Stimulated activated CD8-positive, alpha-beta memory T cell treated with anti-CD3 and anti-CD28 coated beads, Interleukin-2, amount 100 ng/mL, for 48 hours (primary cell): ENCODE measurements around the gene PAGR1.
"Not testable (repeated sequence)": the region's sequence is repeated elsewhere in the genome, so short reads cannot be mapped to it uniquely, and the experiment has no call there.

Experiments
- DNase-seq, 2 donors: peaks; one replicate each; pipeline ENCODE4 v3.0.0-alpha.2; 2020; ENCODE audit warnings: low read depth in 2 of 2

The PAGR1 gene

GRCh38 chr16:29812754-29813643 is 3.0 kb upstream of the PAGR1 start:
- no peak for DNase-seq

- DNase-seq: no peak
Observed at GRCh38 chr16:29813644-29814562, 2.0 kb upstream of the PAGR1 start.

DNA sequence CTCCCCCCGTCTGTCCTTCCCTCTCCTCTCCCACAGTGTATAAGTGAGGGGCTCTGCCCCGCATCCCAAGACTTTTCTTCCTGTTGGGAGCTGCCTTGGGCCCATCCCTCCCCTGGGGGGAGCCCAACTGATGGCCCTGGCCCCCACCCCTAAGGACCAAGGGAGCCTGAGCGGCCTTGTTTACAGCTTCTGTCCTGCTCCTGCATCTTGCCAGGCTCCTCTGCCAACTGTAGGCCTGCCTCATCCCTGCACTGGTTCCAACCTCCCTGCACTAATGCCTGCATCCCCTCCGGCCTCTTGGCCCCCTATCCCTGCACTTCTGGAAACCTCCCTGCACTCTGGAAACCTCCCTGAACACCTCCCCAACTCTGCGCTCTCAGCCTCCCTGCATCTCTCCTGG is 1.4 kb upstream of the PAGR1 start:
- no peak for DNase-seq

GRCh38 chr16:29815032-29815721 is 775 bp upstream of the PAGR1 start:
- DNase-seq: no peak

GRCh38 chr16:29816694-29817441 is 916 bp downstream of the PAGR1 start:
- peak in 1 of 2 donors; percentile 60 for DNase-seq

GRCh38 chr16:29818082-29818481 is 2.1 kb downstream of the PAGR1 start:
- DNase-seq: no peak

DNA sequence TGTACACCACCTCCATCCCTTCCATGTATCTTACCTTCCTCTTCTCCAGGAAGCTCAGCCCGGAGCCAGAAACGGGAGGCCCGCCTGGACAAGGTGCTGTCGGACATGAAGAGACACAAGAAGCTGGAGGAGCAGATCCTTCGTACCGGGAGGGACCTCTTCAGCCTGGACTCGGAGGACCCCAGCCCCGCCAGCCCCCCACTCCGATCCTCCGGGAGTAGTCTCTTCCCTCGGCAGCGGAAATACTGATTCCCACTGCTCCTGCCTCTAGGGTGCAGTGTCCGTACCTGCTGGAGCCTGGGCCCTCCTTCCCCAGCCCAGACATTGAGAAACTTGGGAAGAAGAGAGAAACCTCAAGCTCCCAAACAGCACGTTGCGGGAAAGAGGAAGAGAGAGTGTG is 3.6 kb downstream of the PAGR1 start:
- DNase-seq: no peak

DNA sequence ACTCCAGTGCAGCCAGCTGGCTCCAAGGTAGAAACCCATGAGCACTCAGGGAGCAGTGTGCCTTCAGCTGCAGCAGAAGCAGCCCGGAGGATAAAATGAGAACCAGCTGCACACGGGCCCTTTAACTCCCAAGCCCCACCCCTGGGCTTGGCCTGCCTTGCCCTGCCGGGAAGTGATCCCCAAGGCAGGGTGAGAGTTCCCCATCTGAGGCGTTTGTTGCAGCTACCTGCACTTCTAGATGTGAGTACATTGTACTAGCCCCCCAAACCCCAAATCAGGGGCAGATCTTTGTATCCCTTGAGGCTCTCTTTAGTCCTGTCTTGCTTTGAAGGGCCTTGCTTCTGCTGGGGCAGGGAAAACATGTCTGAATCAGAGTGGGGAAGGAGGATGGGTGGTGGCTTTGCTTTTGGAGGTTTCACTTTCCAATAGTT is 4.3 kb downstream of the PAGR1 start, which contains the start of gene MVP:
Gene MVP, plus strand, starts transcription at position 192 of the 431 bp plus-strand sequence. CDS start 10,088 bp downstream, outside the sequence.
- peak in 1 of 2 donors; percentile 50 for DNase-seq

- DNase-seq: peak in 1 of 2 donors; percentile 52
Observed at GRCh38 chr16:29820730-29821642, 5.0 kb downstream of the PAGR1 start.

- no peak for DNase-seq
Observed at GRCh38 chr16:29821643-29822115, 5.7 kb downstream of the PAGR1 start.

- no peak for DNase-seq
Observed at GRCh38 chr16:29824589-29825144, 8.7 kb downstream of the PAGR1 start.

- DNase-seq: no peak
Observed at GRCh38 chr16:29825145-29826044, 9.4 kb downstream of the PAGR1 start.

GRCh38 chr16:29826342-29826695 is 10.4 kb downstream of the PAGR1 start:
- no peak for DNase-seq

DNA sequence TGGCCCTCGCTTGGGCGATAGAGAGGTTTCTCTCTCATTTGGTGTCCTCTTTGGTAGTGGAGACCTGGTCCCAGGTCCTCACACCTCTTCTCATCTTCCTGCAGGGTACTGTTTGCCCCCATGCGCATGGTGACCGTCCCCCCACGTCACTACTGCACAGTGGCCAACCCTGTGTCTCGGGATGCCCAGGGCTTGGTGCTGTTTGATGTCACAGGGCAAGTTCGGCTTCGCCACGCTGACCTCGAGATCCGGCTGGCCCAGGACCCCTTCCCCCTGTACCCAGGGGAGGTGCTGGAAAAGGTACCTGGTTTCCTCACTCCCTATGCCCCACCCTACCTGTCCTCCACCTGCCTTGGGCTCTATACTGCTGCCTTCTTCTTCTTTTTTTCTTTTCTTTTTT is 14.8 kb downstream of the PAGR1 start:
- DNase-seq: no peak

GRCh38 chr16:29831490-29831889 is 15.5 kb downstream of the PAGR1 start:
- no peak for DNase-seq

DNA sequence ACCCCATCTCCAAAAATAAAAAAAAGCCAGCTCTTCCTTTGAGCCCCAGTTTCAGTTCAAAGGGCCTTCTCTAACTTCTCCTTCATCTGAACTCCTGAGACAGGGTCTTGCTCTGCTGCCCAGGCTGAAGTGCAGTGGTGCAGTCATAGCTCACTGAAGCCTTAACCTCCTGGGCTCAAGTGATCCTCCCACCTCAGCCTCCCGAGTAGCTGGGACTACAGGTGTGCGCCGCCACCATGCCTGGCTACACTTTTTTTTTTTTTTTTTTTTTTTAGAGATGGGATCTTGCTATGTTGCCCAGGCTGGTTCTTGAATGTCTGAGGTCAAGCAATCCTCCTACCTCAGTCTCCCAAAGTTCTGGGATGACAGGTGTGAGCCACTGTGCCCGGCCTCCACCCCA is 17.3 kb downstream of the PAGR1 start:
- not testable (repeated sequence) for DNase-seq

- DNase-seq: no peak
Observed at GRCh38 chr16:29834079-29834478, 18.1 kb downstream of the PAGR1 start.

GRCh38 chr16:29835926-29836325 is 20.0 kb downstream of the PAGR1 start:
- no peak for DNase-seq

GRCh38 chr16:29836623-29837022 is 20.7 kb downstream of the PAGR1 start:
- DNase-seq: no peak
